GM12892 (cell line): ENCODE measurements around the gene PSKH1.

Experiments
- POLR2A ChIP-seq: IDR thresholded peaks from 2 replicates; pipeline ENCODE4 v1.6.1; 2011; ENCODE audit warnings: low read depth, low read length, control low read depth
- POLR2AphosphoS5 ChIP-seq: IDR thresholded peaks from 2 replicates; pipeline ENCODE4 v1.6.1; 2011; ENCODE audit warnings: low read depth, low read length, control low read depth

- TF ChIP-seq POLR2A (no peak), POLR2AphosphoS5 (no peak)
Measured at GRCh38 chr16:67922740-67923139, 29.7 kb downstream of the PSKH1 start.
